GM21717 (cell line): ENCODE results near the gene UQCRFS1.
"Not testable (repeated sequence)": the region's sequence is repeated elsewhere in the genome, so short reads cannot be mapped to it uniquely, and the experiment has no call there.

ENCODE experiments used
- ATAC-seq: cut with Tn5 transposase; IDR thresholded peaks from one replicate; pipeline ENCODE4 v1.9.1; 2021; ENCODE audit warnings: mild to moderate bottlenecking, moderate library complexity; ENCODE audit not compliant: unreplicated experiment

Gene UQCRFS1

DNA sequence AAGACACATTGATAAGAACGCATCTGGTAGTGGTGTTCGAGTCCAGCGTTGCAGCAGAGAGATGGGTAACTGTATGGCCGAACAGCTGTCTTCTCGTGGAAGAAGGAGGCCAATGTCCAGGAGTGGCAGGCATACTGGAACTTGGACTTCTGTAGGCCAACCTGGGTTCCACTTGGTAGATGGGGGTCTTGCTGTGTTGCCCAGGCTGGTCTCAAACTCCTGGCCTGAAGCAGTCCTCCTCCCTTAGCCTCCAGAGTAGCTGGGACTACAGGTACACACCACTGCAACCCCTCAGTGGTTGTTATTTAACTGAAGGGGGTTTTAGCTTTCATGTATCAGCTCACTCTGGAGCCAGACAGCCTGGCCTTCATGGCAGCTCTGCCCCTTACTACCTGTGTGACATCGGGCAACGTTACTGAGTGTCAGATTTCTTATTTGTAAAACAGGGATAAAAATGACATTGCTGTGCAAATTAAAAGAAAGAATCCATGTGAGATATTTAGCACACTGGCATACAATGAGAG, 2.4 kb upstream of the UQCRFS1 start:
- ATAC-seq: no peak

DNA sequence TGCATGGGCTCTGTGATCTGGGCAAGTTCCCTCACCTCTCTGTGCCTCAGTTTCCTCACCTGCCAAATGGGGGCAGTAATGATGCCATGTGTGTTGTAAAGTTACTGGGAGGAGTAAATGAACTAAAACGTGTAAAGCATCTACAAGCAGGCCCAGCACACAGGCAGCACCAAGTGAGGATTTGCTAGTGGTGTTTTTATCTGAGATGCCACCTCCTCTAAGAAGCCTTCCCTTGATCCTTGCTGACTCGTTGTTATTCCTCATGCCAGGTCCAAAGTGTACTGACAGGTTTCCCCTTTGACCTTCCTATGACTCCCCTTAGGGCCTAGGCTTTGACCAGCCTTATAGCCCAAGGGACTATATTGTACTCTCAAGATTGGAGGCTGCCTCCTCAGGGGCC, 1.5 kb upstream of the UQCRFS1 start:
- no peak for ATAC-seq

GRCh38 chr19:29212356-29212647, 649 bp downstream of the UQCRFS1 start:
- no peak for ATAC-seq

- ATAC-seq: no peak
Measured at GRCh38 chr19:29211562-29212355, 1.2 kb downstream of the UQCRFS1 start.

DNA sequence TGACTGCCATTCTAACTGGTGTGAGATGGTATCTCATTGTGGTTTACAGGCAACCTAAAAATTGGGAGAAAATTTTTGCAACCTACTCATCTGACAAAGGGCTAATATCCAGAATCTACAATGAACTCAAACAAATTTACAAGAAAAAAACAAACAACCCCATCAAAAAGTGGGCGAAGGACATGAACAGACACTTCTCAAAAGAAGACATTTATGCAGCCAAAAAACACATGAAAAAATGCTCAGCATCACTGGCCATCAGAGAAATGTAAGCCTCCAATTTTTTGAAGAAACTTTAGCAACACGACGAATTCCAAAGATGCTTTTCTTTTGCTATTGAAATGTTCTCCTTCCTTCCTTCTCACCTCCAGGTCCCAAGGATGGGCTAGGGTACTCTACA, 1.9 kb downstream of the UQCRFS1 start:
- not testable (repeated sequence) for ATAC-seq

DNA sequence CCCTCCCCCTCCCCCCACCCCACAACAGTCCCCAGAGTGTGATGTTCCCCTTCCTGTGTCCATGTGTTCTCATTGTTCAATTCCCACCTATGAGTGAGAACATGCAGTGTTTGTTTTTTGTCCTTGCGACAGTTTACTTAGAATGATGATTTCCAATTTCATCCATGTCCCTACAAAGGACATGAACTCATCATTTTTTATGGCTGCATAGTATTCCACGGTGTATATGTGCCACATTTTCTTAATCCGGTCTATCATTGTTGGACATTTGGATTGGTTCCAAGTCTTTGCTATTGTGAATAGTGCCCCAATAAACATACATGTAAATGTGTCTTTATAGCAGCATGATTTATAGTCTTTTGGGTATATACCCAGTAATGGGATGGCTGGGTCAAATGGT, 2.4 kb downstream of the UQCRFS1 start:
- not testable (repeated sequence) for ATAC-seq

GRCh38 chr19:29207403-29208187, 5.4 kb downstream of the UQCRFS1 start:
- not testable (repeated sequence) for ATAC-seq

DNA sequence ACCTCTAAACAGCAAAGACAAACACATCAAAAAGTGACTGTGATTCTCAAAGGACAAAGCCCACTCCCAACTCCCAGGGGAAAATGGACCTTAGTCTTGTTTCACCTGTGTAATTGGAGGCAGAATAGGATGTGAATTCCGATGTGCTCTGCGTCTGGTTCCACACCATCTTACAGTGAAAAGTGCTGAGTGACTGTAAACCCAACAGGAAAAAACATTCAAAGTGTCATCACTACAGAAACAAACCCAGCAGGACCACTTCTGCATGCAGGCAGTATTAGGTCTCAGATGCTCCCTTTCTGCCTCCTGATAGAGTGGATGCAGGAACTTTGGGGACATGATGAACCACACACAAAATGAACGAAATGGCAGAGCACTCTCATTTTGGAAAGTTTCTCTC, 6.5 kb downstream of the UQCRFS1 start:
- no peak for ATAC-seq

GRCh38 chr19:29202281-29202680, 10.7 kb downstream of the UQCRFS1 start:
- ATAC-seq: no peak

GRCh38 chr19:29201855-29202254, 11.1 kb downstream of the UQCRFS1 start:
- no peak for ATAC-seq

GRCh38 chr19:29194658-29195057, 18.3 kb downstream of the UQCRFS1 start:
- ATAC-seq: no peak

DNA sequence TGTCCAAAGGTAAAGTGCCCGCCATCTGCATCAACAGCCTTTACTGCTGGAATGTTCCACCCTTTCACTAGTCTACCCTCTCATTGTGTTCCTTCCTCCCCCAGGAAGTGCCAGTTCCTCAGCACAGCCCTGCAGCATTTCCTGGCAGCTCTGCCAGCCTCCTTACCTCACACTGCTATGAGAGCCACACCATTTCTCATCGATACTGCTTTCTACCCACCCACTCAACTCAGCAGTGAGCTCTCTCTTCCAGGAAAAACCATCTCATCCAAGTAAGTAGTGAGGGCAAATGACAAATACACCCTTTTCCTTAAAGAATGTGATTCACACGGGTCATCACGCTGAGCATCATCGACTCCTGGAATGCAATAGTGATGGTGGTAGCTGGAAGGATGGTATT, 19.8 kb downstream of the UQCRFS1 start:
- no peak for ATAC-seq

DNA sequence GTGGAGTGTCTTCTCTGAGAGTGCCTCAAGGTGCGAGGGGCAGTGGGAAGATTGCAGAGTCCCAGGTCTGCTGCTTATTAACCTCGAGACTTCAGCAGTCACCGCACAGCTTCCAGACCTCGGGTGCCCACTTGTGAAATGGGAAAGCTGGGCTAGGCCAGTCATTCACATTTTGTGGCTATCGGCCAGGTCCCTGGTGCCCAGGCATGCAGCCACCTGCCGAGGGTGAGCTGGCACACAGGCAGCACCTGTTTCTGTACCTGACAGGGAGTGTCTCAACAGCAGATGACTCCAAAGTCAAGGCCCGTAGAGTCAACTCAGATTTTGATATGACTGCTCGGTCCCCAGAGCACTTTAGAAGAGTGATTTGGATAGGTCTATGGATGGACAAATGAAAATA, 21.9 kb downstream of the UQCRFS1 start:
- ATAC-seq: no peak

DNA sequence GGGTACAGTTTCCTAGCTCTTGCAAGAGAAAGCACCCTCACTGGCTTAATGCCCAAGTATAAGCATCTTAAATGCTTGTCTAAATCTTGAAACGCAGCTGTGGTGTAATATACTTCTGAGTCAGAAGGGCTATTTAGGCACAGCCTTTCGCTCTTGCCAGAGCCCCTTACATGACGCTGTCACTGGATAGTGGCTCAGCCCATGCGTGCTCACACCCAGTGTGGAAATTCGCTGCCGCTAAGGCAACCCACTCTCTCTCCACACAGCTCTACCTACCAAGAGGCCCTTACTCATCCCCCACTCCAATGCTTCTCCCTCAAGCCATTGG, 24.0 kb downstream of the UQCRFS1 start:
- no peak for ATAC-seq

GRCh38 chr19:29188289-29189032, 24.5 kb downstream of the UQCRFS1 start:
- ATAC-seq: no peak

- ATAC-seq: no peak
Measured at GRCh38 chr19:29187676-29188075, 25.3 kb downstream of the UQCRFS1 start.

GRCh38 chr19:29185427-29185826, 27.5 kb downstream of the UQCRFS1 start:
- ATAC-seq: no peak

DNA sequence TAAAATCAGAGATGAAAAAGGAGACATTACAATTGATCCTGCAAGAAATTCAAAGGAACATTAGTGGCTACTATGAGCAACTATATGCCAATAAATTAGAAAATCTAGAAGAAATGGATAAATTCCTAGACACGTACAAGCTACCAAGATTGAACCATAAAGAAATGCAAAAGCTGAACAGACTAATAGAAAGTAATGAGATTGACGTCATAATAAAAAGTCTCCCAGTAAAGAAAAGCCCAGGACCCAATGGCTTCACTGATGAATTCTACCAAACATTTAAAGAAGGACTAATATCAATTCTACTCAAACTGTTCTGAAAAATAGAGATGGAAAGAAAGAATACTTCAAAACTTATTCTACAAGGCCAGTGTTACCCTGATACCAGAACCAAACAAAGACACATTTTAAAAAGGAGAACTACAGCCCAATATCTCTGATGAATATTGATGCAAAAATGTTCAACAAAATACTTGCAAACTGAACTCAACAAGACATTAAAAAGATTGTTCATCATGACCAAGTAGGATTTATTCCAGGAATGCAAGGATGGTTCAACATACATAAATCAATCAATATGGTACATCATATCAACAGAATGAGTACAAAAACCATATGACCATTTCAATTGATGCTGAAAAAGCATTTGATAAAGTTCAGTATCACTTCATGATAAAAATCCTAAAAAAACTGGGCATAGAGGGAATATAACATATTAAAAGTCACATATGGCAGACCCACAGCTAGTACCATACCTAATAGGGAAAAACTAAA, 35.8 kb downstream of the UQCRFS1 start:
- ATAC-seq: no peak

GRCh38 chr19:29173896-29174295, 39.1 kb downstream of the UQCRFS1 start:
- no peak for ATAC-seq

GRCh38 chr19:29172302-29172701, 40.6 kb downstream of the UQCRFS1 start:
- ATAC-seq: no peak

DNA sequence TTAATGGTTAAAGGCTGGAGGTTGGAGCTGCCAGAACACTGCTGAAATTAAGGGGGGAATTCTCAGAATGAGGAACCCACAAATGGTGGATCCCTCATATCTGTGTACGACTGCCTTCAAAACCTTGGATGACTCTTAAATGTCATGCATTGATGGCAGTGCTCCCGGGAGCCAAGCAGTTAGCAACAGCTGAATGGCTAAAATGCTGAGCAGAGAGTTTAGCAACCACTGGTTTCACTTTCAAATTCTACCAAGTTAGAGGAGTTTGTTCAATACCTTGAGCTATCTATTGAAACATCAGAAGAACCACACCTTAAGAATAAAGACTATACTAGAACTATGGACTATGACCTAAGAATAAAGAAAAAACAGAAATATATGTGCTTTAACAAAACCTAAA, 41.4 kb downstream of the UQCRFS1 start:
- no peak for ATAC-seq
